ENCODE results near the gene ANKS1A.
"Not testable (repeated sequence)": the region's sequence is repeated elsewhere in the genome, so short reads cannot be mapped to it uniquely, and the experiment has no call there.

Gene ANKS1A

GRCh38 chr6:35001349-35001748, 112.3 kb downstream of the ANKS1A start:
- not testable (repeated sequence) for H3K9me3 ChIP-seq (replicated peaks; ENCODE audit: insufficient read depth, low read length); H4K20me1 ChIP-seq (ENCODE audit: insufficient read depth, low read length); H3K79me2 ChIP-seq (ENCODE audit: low read length); H3K9me2 ChIP-seq (replicated peaks; ENCODE audit: insufficient read depth, low read length); H2AFZ ChIP-seq (ENCODE audit: low read length); H3K4me3 ChIP-seq (ENCODE audit: low read length); H3K4me1 ChIP-seq (ENCODE audit: low read length); H3K36me3 ChIP-seq (replicated peaks; ENCODE audit: insufficient read depth, low read length); H3F3A ChIP-seq (ENCODE audit: insufficient read depth, low read length); H3K4me2 ChIP-seq (ENCODE audit: low read depth, low read length); H3K27ac ChIP-seq (ENCODE audit: low read length); DNase-seq; H3K27me3 ChIP-seq (replicated peaks; ENCODE audit: insufficient read depth, low read length); H3K9ac ChIP-seq (ENCODE audit: low read length)

- not testable (repeated sequence) for H3K9me2 ChIP-seq (replicated peaks; ENCODE audit: insufficient read depth, low read length); H3K9me3 ChIP-seq (replicated peaks; ENCODE audit: insufficient read depth, low read length); H3K27ac ChIP-seq (ENCODE audit: low read length)
These were observed 115.0 kb downstream of the ANKS1A start for GRCh38 chr6:35003886-35004530.

GRCh38 chr6:35007016-35007415, 118.0 kb downstream of the ANKS1A start:
- DNase-seq: no peak
- Histone ChIP-seq H3K9me2 (replicated peaks; ENCODE audit: insufficient read depth, low read length) (no peaks in the 10 kb centered on the region), H3K4me3 (ENCODE audit: low read length) (no peak overlapping the region), H3K79me2 (ENCODE audit: low read length) (no peaks in the 10 kb centered on the region), H3K9ac (ENCODE audit: low read length) (no peak overlapping the region), H3K27me3 (replicated peaks; ENCODE audit: insufficient read depth, low read length) (no peaks in the 10 kb centered on the region), H4K20me1 (ENCODE audit: insufficient read depth, low read length) (no peaks in the 10 kb centered on the region), H3K27ac (ENCODE audit: low read length) (no peak overlapping the region), H3K36me3 (replicated peaks; ENCODE audit: insufficient read depth, low read length) (no peaks in the 10 kb centered on the region), H2AFZ (ENCODE audit: low read length) (no peak overlapping the region), H3K4me1 (ENCODE audit: low read length) (peaks cover 5% of the 10 kb centered on the region), H3K4me2 (ENCODE audit: low read depth, low read length) (no peak overlapping the region), H3F3A (ENCODE audit: insufficient read depth, low read length) (no peaks in the 10 kb centered on the region), H3K9me3 (replicated peaks; ENCODE audit: insufficient read depth, low read length) (no peaks in the 10 kb centered on the region)
- TF ChIP-seq CTCF (IDR thresholded peaks at IDR 0.05; ENCODE audit: low read length) (no peak), EZH2 (optimal IDR thresholded peaks at IDR 0.05; ENCODE audit: low read depth, low read length) (no peak), EZH2phosphoT487 (IDR thresholded peaks at IDR 0.05; ENCODE audit: low read length) (no peak)

More at GRCh38 chr6:35003886-35004530, 115.0 kb downstream of the ANKS1A start:
- not testable (repeated sequence) for H3K9ac ChIP-seq (ENCODE audit: low read length); H3K79me2 ChIP-seq (ENCODE audit: low read length); H3F3A ChIP-seq (ENCODE audit: insufficient read depth, low read length); H3K36me3 ChIP-seq (replicated peaks; ENCODE audit: insufficient read depth, low read length); H3K4me3 ChIP-seq (ENCODE audit: low read length); H3K27me3 ChIP-seq (replicated peaks; ENCODE audit: insufficient read depth, low read length); H4K20me1 ChIP-seq (ENCODE audit: insufficient read depth, low read length); H3K4me1 ChIP-seq (ENCODE audit: low read length); H2AFZ ChIP-seq (ENCODE audit: low read length); DNase-seq; H3K4me2 ChIP-seq (ENCODE audit: low read depth, low read length)

GRCh38 chr6:35008858-35009257, 119.8 kb downstream of the ANKS1A start:
- H3K4me2 ChIP-seq (ENCODE audit: low read depth, low read length): no peak overlapping the region
- H3K27me3 ChIP-seq (replicated peaks; ENCODE audit: insufficient read depth, low read length): no peaks in the 10 kb centered on the region
- H3K36me3 ChIP-seq (replicated peaks; ENCODE audit: insufficient read depth, low read length): no peaks in the 10 kb centered on the region
- H3K9me3 ChIP-seq (replicated peaks; ENCODE audit: insufficient read depth, low read length): no peaks in the 10 kb centered on the region
- H3K27ac ChIP-seq (ENCODE audit: low read length): no peak overlapping the region
- no peaks in the 10 kb centered on the region for H3K79me2 ChIP-seq (ENCODE audit: low read length)
- H4K20me1 ChIP-seq (ENCODE audit: insufficient read depth, low read length): no peaks in the 10 kb centered on the region
- TF ChIP-seq CTCF (IDR thresholded peaks at IDR 0.05; ENCODE audit: low read length): no peak
- TF ChIP-seq EZH2 (optimal IDR thresholded peaks at IDR 0.05; ENCODE audit: low read depth, low read length): no peak
- no peak for TF ChIP-seq EZH2phosphoT487 (IDR thresholded peaks at IDR 0.05; ENCODE audit: low read length)
- H2AFZ ChIP-seq (ENCODE audit: low read length): no peak overlapping the region
- no peak for DNase-seq
- H3K4me3 ChIP-seq (ENCODE audit: low read length): no peak overlapping the region
- H3K9ac ChIP-seq (ENCODE audit: low read length): no peak overlapping the region
- no peaks in the 10 kb centered on the region for H3F3A ChIP-seq (ENCODE audit: insufficient read depth, low read length)
- H3K9me2 ChIP-seq (replicated peaks; ENCODE audit: insufficient read depth, low read length): no peaks in the 10 kb centered on the region
- peaks cover 5% of the 10 kb centered on the region for H3K4me1 ChIP-seq (ENCODE audit: low read length)

All from MM.1S (cell line).